ENCODE results near the gene CACNG6. TPM values are rescaled to one million over a fixed set of nuclear protein-coding genes. Genes with fewer than 3 reads are reported as not detected.

The CACNG6 gene
- polyA plus RNA-seq, 1 of the 3 experiments (the other 2 are of a cell fraction): 1.2 TPM

- TF ChIP-seq ELF1 (IDR thresholded peaks at IDR 0.05) (no peak), MAX (IDR thresholded peaks at IDR 0.05; ENCODE audit: low read depth) (no peak), TCF12 (IDR thresholded peaks at IDR 0.05) (no peak)
Measured at GRCh38 chr19:53962887-53963431, 28.5 kb upstream of the CACNG6 start, which contains the start of gene CACNG8 (continued).

GRCh38 chr19:53965091-53965490 is 26.3 kb upstream of the CACNG6 start:
- no peak overlapping the region for H3K4me2 ChIP-seq
- H4K20me1 ChIP-seq (ENCODE audit: insufficient read depth): no peaks in the 10 kb centered on the region
- no peaks in the 10 kb centered on the region for H3K9me2 ChIP-seq
- H3K27me3 ChIP-seq (ENCODE audit: insufficient read depth): no peaks in the 10 kb centered on the region
- no peaks in the 10 kb centered on the region for H3K9me3 ChIP-seq
- H3K79me2 ChIP-seq (ENCODE audit: insufficient read depth): peaks cover 19% of the 10 kb centered on the region
- no peak for DNase-seq
- 82% methylated on average over 11 of the region's 11 CpGs for WGBS (ENCODE audit: low lambda C conversion rate)
- H3K27ac ChIP-seq (ENCODE audit: low read depth in 2 of 2, low read length in 1 of 2): no peak overlapping the region
- no peak overlapping the region for H3K9ac ChIP-seq
- no peaks in the 10 kb centered on the region for H3F3A ChIP-seq (replicated peaks; ENCODE audit: insufficient read depth)
- peaks cover 8 to 10% of the 10 kb centered on the region in 2 experiments; a peak in 2 of 4 replicates for H3K4me1 ChIP-seq (ENCODE audit: control insufficient read depth in 1 of 2, insufficient read depth in 2 of 2, low read depth in 1 of 2, low read length in 1 of 2)
- H2AFZ ChIP-seq (ENCODE audit: low read depth): no peak overlapping the region
- H3K4me3 ChIP-seq (ENCODE audit: low read depth in 2 of 2, low read length in 1 of 2): no peak overlapping the region
- peaks cover 4 to 7% of the 10 kb centered on the region in 2 experiments for H3K36me3 ChIP-seq (replicated peaks in 1 of 2; ENCODE audit: control insufficient read depth in 1 of 2, insufficient read depth in 2 of 2, low read length in 1 of 2)
- no peak for TF ChIP-seq NFIC (IDR thresholded peaks at IDR 0.05; ENCODE audit: borderline replicate concordance)
- no peak for TF ChIP-seq TAF1 (IDR thresholded peaks at IDR 0.05; ENCODE audit: borderline replicate concordance, low read depth, low read length)
- TF ChIP-seq FOXM1 (IDR thresholded peaks at IDR 0.05; ENCODE audit: low read depth): no peak
- TF ChIP-seq SMC3 (IDR thresholded peaks at IDR 0.05; ENCODE audit: low read depth, low read length): no peak
- TF ChIP-seq MAX (IDR thresholded peaks at IDR 0.05; ENCODE audit: low read depth): no peak
- no peak for TF ChIP-seq EP300 (IDR thresholded peaks at IDR 0.05; ENCODE audit: borderline replicate concordance in 1 of 2, low read depth in 1 of 2, low read length in 1 of 2)
- CTCF ChIA-PET: interaction anchor here (0.7 kb wide), 1 partner anchor 10 kb away, joined by 3 read pairs; no protein-coding TSS in a partner anchor
- POLR2A ChIA-PET: no interaction called here

GRCh38 chr19:53966931-53967330 is 24.5 kb upstream of the CACNG6 start:
- no peaks in the 10 kb centered on the region for H4K20me1 ChIP-seq (ENCODE audit: insufficient read depth)
- ChIA-PET POLR2A (no interaction called here), CTCF (no interaction called here)
- H3F3A ChIP-seq (replicated peaks; ENCODE audit: insufficient read depth): peaks cover 4% of the 10 kb centered on the region
- H3K4me3 ChIP-seq (ENCODE audit: low read depth in 2 of 2, low read length in 1 of 2): no peak overlapping the region
- H3K4me1 ChIP-seq (ENCODE audit: control insufficient read depth in 1 of 2, insufficient read depth in 2 of 2, low read depth in 1 of 2, low read length in 1 of 2): no peaks in the 10 kb centered on the region; a peak in 1 of 4 replicates
- no peak overlapping the region for H3K4me2 ChIP-seq
- H3K27ac ChIP-seq (ENCODE audit: low read depth in 2 of 2, low read length in 1 of 2): no peak overlapping the region
- TF ChIP-seq RXRA (IDR thresholded peaks at IDR 0.05; ENCODE audit: borderline replicate concordance, low read depth): no peak
- no peaks in the 10 kb centered on the region for H3K27me3 ChIP-seq (ENCODE audit: insufficient read depth)
- WGBS (ENCODE audit: low lambda C conversion rate): 82% methylated on average over 7 of the region's 7 CpGs
- H2AFZ ChIP-seq (ENCODE audit: low read depth): no peak overlapping the region
- no peak overlapping the region for H3K9ac ChIP-seq
- peaks cover 14% of the 10 kb centered on the region; the same call in 1 of the 2 replicates for H3K79me2 ChIP-seq (ENCODE audit: insufficient read depth)
- no peaks in the 10 kb centered on the region for H3K9me3 ChIP-seq
- H3K9me2 ChIP-seq: no peaks in the 10 kb centered on the region
- peaks cover 4 to 9% of the 10 kb centered on the region in 2 experiments for H3K36me3 ChIP-seq (replicated peaks in 1 of 2; ENCODE audit: control insufficient read depth in 1 of 2, insufficient read depth in 2 of 2, low read length in 1 of 2)
- DNase-seq: no peak

GRCh38 chr19:53969366-53969765 is 22.1 kb upstream of the CACNG6 start:
- Histone ChIP-seq H3K27me3 (ENCODE audit: insufficient read depth) (no peaks in the 10 kb centered on the region), H3K79me2 (ENCODE audit: insufficient read depth) (peaks cover 7% of the 10 kb centered on the region; the same call in 1 of the 2 replicates), H3K4me1 (ENCODE audit: control insufficient read depth in 1 of 2, insufficient read depth in 2 of 2, low read depth in 1 of 2, low read length in 1 of 2) (no peaks in the 10 kb centered on the region), H2AFZ (ENCODE audit: low read depth) (no peak overlapping the region), H3F3A (replicated peaks; ENCODE audit: insufficient read depth) (peaks cover 4% of the 10 kb centered on the region), H3K36me3 (replicated peaks in 1 of 2; ENCODE audit: control insufficient read depth in 1 of 2, insufficient read depth in 2 of 2, low read length in 1 of 2) (peaks cover 4 to 13% of the 10 kb centered on the region in 2 experiments), H3K4me2 (no peak overlapping the region), H3K4me3 (ENCODE audit: low read depth in 2 of 2, low read length in 1 of 2) (no peak overlapping the region), H3K9me3 (no peaks in the 10 kb centered on the region), H3K9ac (no peak overlapping the region), H3K27ac (ENCODE audit: low read depth in 2 of 2, low read length in 1 of 2) (no peak overlapping the region), H3K9me2 (no peaks in the 10 kb centered on the region), H4K20me1 (ENCODE audit: insufficient read depth) (no peaks in the 10 kb centered on the region)
- DNase-seq: no peak
- TF ChIP-seq YY1 (IDR thresholded peaks at IDR 0.05; ENCODE audit: low read depth) (no peak), MEF2A (IDR thresholded peaks at IDR 0.05; ENCODE audit: borderline replicate concordance, low read depth) (no peak), SMC3 (IDR thresholded peaks at IDR 0.05; ENCODE audit: low read depth, low read length) (no peak), ELF1 (IDR thresholded peaks at IDR 0.05) (no peak), JUND (IDR thresholded peaks at IDR 0.05) (no peak), USF2 (IDR thresholded peaks at IDR 0.05; ENCODE audit: borderline replicate concordance, low read depth, low read length) (no peak), FOXJ3 (CRISPR knock-in tag; IDR thresholded peaks at IDR 0.05) (no peak), IRF3 (IDR thresholded peaks at IDR 0.05; ENCODE audit: low read depth, low read length) (no peak), CHD2 (IDR thresholded peaks at IDR 0.05; ENCODE audit: low read length, partially characterized antibody) (no peak), NRF1 (IDR thresholded peaks at IDR 0.05; ENCODE audit: low read depth, low read length) (no peak), POLR2AphosphoS5 (IDR thresholded peaks at IDR 0.05; ENCODE audit: low read depth, low read length) (no peak)
- ChIA-PET POLR2A (no interaction called here), CTCF (interaction anchor here (1.0 kb wide), 1 partner anchor 21 kb away, joined by 3 read pairs; no protein-coding TSS in a partner anchor)
- WGBS (ENCODE audit: low lambda C conversion rate): 98% methylated on average over 6 of the region's 6 CpGs

Measured in SK-N-SH (cell line).